Measurements from ENCODE around the gene RIPPLY2.
"Not testable (repeated sequence)": the region's sequence is repeated elsewhere in the genome, so short reads cannot be mapped to it uniquely, and the experiment has no call there.

RIPPLY2 gene

GRCh38 chr6:83879746-83880145, 26.6 kb downstream of the RIPPLY2 start:
- Histone ChIP-seq H3K4me1 (ENCODE audit: insufficient read depth, low read length) (peaks cover 14% of the 10 kb centered on the region; the same call in 1 of the 2 replicates), H3K4me3 (ENCODE audit: low read length) (no peak overlapping the region)
- WGBS: 91% methylated on average over 3 of the region's 4 CpGs

DNA sequence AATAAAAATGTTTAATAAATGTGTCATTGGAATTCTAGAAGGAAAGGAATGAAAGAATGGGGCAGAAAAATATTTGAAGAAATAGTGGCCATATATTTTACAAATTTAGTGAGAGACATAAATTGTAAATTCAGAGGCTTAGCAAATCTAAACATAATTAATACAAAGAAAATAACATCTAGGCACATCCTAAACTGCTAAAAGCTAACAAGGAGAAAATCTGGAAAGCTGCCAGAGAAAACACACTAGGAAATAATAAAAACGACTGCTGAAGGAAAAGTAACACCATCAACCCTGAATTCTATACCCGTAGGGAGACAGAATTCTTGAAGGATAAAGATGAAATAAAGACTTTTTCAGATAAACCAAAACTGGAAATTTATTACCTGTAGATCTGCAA, 30.1 kb downstream of the RIPPLY2 start:
- WGBS: no CpG with 5 or more reads among the region's 2 CpGs

More at GRCh38 chr6:83879746-83880145, 26.6 kb downstream of the RIPPLY2 start:
- Histone ChIP-seq H3K36me3 (ENCODE audit: insufficient read depth, low read length) (no peaks in the 10 kb centered on the region), H3K9ac (ENCODE audit: low read depth, low read length) (no peak overlapping the region), H3K9me3 (ENCODE audit: insufficient read depth, low read depth, low read length) (no peaks in the 10 kb centered on the region), H3K27ac (ENCODE audit: low read depth, low read length) (no peak overlapping the region), H3K27me3 (ENCODE audit: insufficient read depth, low read length) (no peaks in the 10 kb centered on the region)

DNA sequence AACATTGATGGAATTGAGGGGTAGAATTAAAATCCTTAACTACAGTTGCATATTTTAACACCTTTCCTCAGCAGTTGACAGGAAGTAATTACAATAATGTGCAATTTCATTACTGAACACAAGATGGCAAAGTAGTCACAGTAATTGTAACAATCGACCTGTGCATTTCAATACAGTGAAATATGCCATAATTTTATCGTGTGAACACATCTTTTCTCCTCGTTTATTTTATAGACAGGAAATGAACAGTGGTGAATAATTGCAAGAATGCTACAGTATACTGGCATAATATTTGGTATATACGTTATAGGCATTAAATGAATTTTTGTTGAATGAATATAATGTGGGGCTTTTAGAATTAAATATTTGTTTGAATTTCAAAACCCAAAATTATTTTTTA, 31.4 kb downstream of the RIPPLY2 start:
- no peaks in the 10 kb centered on the region for H3K9me3 ChIP-seq (ENCODE audit: insufficient read depth, low read depth, low read length)
- WGBS: 66% methylated on average over 4 of the region's 4 CpGs

More for the DNA sequence above, 30.1 kb downstream of the RIPPLY2 start:
- H3K4me3 ChIP-seq (ENCODE audit: low read length): no peak overlapping the region
- no peak overlapping the region for H3K27ac ChIP-seq (ENCODE audit: low read depth, low read length)
- no peaks in the 10 kb centered on the region for H3K9me3 ChIP-seq (ENCODE audit: insufficient read depth, low read depth, low read length)
- no peaks in the 10 kb centered on the region for H3K36me3 ChIP-seq (ENCODE audit: insufficient read depth, low read length)
- peaks cover 8% of the 10 kb centered on the region; the same call in 1 of the 2 replicates for H3K4me1 ChIP-seq (ENCODE audit: insufficient read depth, low read length)
- no peak overlapping the region for H3K9ac ChIP-seq (ENCODE audit: low read depth, low read length)
- H3K27me3 ChIP-seq (ENCODE audit: insufficient read depth, low read length): no peaks in the 10 kb centered on the region

GRCh38 chr6:83885984-83886383, 32.8 kb downstream of the RIPPLY2 start:
- H3K36me3 ChIP-seq (ENCODE audit: insufficient read depth, low read length): no peaks in the 10 kb centered on the region
- H3K27me3 ChIP-seq (ENCODE audit: insufficient read depth, low read length): no peaks in the 10 kb centered on the region
- no peak overlapping the region for H3K27ac ChIP-seq (ENCODE audit: low read depth, low read length)
- no peak overlapping the region for H3K9ac ChIP-seq (ENCODE audit: low read depth, low read length)
- no peaks in the 10 kb centered on the region for H3K9me3 ChIP-seq (ENCODE audit: insufficient read depth, low read depth, low read length)
- H3K4me3 ChIP-seq (ENCODE audit: low read length): no peak overlapping the region
- H3K4me1 ChIP-seq (ENCODE audit: insufficient read depth, low read length): no peaks in the 10 kb centered on the region
- WGBS: 100% methylated on average over 2 of the region's 2 CpGs

More for the DNA sequence above, 31.4 kb downstream of the RIPPLY2 start:
- H3K27ac ChIP-seq (ENCODE audit: low read depth, low read length): no peak overlapping the region
- no peaks in the 10 kb centered on the region for H3K27me3 ChIP-seq (ENCODE audit: insufficient read depth, low read length)
- H3K9ac ChIP-seq (ENCODE audit: low read depth, low read length): no peak overlapping the region
- H3K4me3 ChIP-seq (ENCODE audit: low read length): no peak overlapping the region
- no peaks in the 10 kb centered on the region for H3K36me3 ChIP-seq (ENCODE audit: insufficient read depth, low read length)
- no peaks in the 10 kb centered on the region for H3K4me1 ChIP-seq (ENCODE audit: insufficient read depth, low read length)

DNA sequence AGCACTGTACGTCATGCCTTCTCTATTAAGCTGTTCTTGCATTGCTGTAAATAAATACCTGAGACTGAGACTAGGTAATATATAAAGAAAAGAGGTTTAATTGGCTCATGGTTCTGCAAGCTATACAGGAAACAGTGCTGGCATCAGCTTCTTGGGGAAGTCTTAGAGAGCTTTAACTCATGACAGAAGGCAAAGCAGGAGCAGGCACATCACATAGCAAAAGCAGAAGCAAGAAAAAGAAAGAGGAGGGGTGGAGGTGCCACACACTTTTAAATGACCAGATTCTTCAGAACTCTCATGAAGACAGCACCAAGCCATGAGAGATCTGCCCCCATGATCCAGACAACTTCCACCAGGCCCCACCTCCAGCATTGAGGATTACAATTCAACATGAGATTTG, 36.5 kb downstream of the RIPPLY2 start:
- Histone ChIP-seq H3K36me3 (ENCODE audit: insufficient read depth, low read length) (no peaks in the 10 kb centered on the region), H3K27ac (ENCODE audit: low read depth, low read length) (no peak overlapping the region)
- 95% methylated on average over 1 of the region's 1 CpG for WGBS

DNA sequence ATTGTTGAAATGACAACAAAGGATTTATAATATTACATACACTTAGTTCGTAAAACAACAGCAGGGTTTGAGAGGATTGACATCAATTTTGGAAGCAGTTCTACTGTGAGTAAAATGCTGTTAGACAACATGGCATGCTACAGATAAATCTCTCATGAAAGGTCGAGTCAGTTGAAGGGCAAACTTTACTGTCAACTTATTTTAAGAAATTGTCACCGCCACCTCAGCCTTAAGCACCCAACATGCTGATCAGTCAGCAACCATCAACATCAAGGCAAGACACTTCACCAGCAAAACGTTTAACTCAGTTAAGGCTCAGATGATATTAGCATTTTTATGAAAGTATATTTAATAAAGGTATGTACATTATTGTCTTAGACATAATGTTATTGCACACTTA, 37.4 kb downstream of the RIPPLY2 start:
- Histone ChIP-seq H3K4me3 (ENCODE audit: low read length) (no peak overlapping the region), H3K9me3 (ENCODE audit: insufficient read depth, low read depth, low read length) (no peaks in the 10 kb centered on the region), H3K36me3 (ENCODE audit: insufficient read depth, low read length) (no peaks in the 10 kb centered on the region), H3K27ac (ENCODE audit: low read depth, low read length) (no peak overlapping the region), H3K9ac (ENCODE audit: low read depth, low read length) (no peak overlapping the region), H3K4me1 (ENCODE audit: insufficient read depth, low read length) (0 out of 2 replicates have a peak, but pooled peaks cover 6% of the 10 kb centered on the region), H3K27me3 (ENCODE audit: insufficient read depth, low read length) (no peaks in the 10 kb centered on the region)
- 91% methylated on average over 4 of the region's 4 CpGs for WGBS

More for the DNA sequence above, 36.5 kb downstream of the RIPPLY2 start:
- Histone ChIP-seq H3K4me1 (ENCODE audit: insufficient read depth, low read length) (0 out of 2 replicates have a peak, but pooled peaks cover under 1% of the 10 kb centered on the region), H3K4me3 (ENCODE audit: low read length) (no peak overlapping the region), H3K27me3 (ENCODE audit: insufficient read depth, low read length) (no peaks in the 10 kb centered on the region), H3K9ac (ENCODE audit: low read depth, low read length) (no peak overlapping the region), H3K9me3 (ENCODE audit: insufficient read depth, low read depth, low read length) (no peaks in the 10 kb centered on the region)

DNA sequence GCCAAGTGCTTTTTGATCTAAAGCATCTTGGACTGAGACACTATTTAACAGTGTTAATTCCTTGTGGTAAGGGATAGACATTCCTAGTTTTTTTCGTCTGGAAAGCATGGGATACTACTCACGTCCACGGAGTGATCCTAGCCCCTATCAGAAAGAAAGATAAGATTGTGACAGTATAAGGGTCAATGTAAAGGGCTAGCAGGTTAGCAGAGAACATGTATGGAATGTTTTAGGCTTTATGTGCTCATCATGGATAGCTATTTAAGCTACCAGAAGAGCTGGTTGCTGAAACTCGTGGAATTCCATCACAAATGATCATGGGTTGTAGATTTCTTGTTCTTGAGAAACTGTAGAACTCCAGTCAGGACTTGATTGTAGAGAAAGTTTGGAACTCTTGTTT, 38.4 kb downstream of the RIPPLY2 start:
- H3K4me1 ChIP-seq (ENCODE audit: insufficient read depth, low read length): 0 out of 2 replicates have a peak, but pooled peaks cover 6% of the 10 kb centered on the region
- no peaks in the 10 kb centered on the region for H3K36me3 ChIP-seq (ENCODE audit: insufficient read depth, low read length)
- H3K27me3 ChIP-seq (ENCODE audit: insufficient read depth, low read length): no peaks in the 10 kb centered on the region
- H3K9ac ChIP-seq (ENCODE audit: low read depth, low read length): no peak overlapping the region
- no peak overlapping the region for H3K4me3 ChIP-seq (ENCODE audit: low read length)
- WGBS: 86% methylated on average over 4 of the region's 4 CpGs
- H3K9me3 ChIP-seq (ENCODE audit: insufficient read depth, low read depth, low read length): no peaks in the 10 kb centered on the region
- H3K27ac ChIP-seq (ENCODE audit: low read depth, low read length): no peak overlapping the region

DNA sequence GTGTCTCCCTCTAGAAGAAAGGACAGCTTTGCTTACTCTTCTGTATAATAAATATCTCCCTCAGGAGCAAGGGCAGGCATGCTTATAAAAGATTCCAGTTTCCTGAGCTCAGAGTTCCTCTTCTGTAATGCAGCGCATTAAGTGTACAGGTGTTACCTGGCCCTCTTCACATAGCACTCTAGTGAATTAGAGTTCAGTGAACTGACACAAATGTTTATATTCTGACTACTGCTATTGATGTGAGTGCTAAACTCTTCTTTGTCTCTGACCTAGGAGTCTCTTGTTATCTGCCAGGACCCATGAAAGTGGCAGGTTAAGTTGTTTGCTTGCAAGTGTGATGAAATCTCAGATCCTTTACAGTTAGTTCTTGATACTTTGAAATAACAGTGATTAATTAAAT, 39.9 kb downstream of the RIPPLY2 start:
- no peak overlapping the region for H3K27ac ChIP-seq (ENCODE audit: low read depth, low read length)
- no peaks in the 10 kb centered on the region for H3K27me3 ChIP-seq (ENCODE audit: insufficient read depth, low read length)
- no peaks in the 10 kb centered on the region for H3K9me3 ChIP-seq (ENCODE audit: insufficient read depth, low read depth, low read length)
- 0 out of 2 replicates have a peak, but pooled peaks cover 6% of the 10 kb centered on the region for H3K4me1 ChIP-seq (ENCODE audit: insufficient read depth, low read length)
- no peak overlapping the region for H3K4me3 ChIP-seq (ENCODE audit: low read length)
- WGBS: 100% methylated on average over 1 of the region's 1 CpG
- H3K36me3 ChIP-seq (ENCODE audit: insufficient read depth, low read length): no peaks in the 10 kb centered on the region
- no peak overlapping the region for H3K9ac ChIP-seq (ENCODE audit: low read depth, low read length)

- not testable (repeated sequence) for H3K4me3 ChIP-seq (ENCODE audit: low read length); H3K36me3 ChIP-seq (ENCODE audit: insufficient read depth, low read length); H3K9ac ChIP-seq (ENCODE audit: low read depth, low read length); H3K27me3 ChIP-seq (ENCODE audit: insufficient read depth, low read length); H3K4me1 ChIP-seq (ENCODE audit: insufficient read depth, low read length); H3K9me3 ChIP-seq (ENCODE audit: insufficient read depth, low read depth, low read length); H3K27ac ChIP-seq (ENCODE audit: low read depth, low read length)
- whole genome bisulfite sequencing: no CpG with 5 or more reads among the region's 2 CpGs
Measured at GRCh38 chr6:83897094-83897493, 43.9 kb downstream of the RIPPLY2 start.

GRCh38 chr6:83901624-83902023, 48.5 kb downstream of the RIPPLY2 start:
- Histone ChIP-seq H3K36me3 (ENCODE audit: insufficient read depth, low read length) (no peaks in the 10 kb centered on the region), H3K4me3 (ENCODE audit: low read length) (no peak overlapping the region), H3K9me3 (ENCODE audit: insufficient read depth, low read depth, low read length) (no peaks in the 10 kb centered on the region), H3K27me3 (ENCODE audit: insufficient read depth, low read length) (no peaks in the 10 kb centered on the region), H3K9ac (ENCODE audit: low read depth, low read length) (no peak overlapping the region), H3K27ac (ENCODE audit: low read depth, low read length) (no peak overlapping the region), H3K4me1 (ENCODE audit: insufficient read depth, low read length) (no peaks in the 10 kb centered on the region)
- WGBS: no CpG with 5 or more reads among the region's 1 CpG

DNA sequence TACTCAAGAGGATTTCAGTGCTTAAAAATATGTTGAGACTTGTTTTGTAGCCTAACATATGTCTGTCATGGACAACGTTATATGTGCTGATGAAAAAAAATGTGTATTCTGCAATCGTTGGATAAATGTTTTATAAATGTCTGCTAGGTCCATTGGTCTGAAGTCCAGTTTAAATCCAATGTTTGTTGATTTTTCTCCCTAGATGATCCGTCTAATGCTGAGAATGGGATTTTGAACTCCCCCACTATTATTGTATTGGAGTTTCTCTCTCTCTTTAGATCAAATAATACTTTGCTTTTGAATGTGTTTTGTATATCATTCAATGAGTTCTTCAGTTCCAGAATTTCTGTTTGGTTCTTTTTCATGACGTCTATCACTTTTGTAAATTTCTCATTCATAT, 51.2 kb downstream of the RIPPLY2 start:
- no peaks in the 10 kb centered on the region for H3K9me3 ChIP-seq (ENCODE audit: insufficient read depth, low read depth, low read length)
- peaks cover 9% of the 10 kb centered on the region for H3K4me1 ChIP-seq (ENCODE audit: insufficient read depth, low read length)
- H3K9ac ChIP-seq (ENCODE audit: low read depth, low read length): no peak overlapping the region
- H3K27me3 ChIP-seq (ENCODE audit: insufficient read depth, low read length): no peaks in the 10 kb centered on the region
- no peak overlapping the region for H3K27ac ChIP-seq (ENCODE audit: low read depth, low read length)
- 92% methylated on average over 2 of the region's 4 CpGs for WGBS
- no peak overlapping the region for H3K4me3 ChIP-seq (ENCODE audit: low read length)
- no peaks in the 10 kb centered on the region for H3K36me3 ChIP-seq (ENCODE audit: insufficient read depth, low read length)

GRCh38 chr6:83905648-83906047, 52.5 kb downstream of the RIPPLY2 start:
- peaks cover 16% of the 10 kb centered on the region for H3K4me1 ChIP-seq (ENCODE audit: insufficient read depth, low read length)
- no peak overlapping the region for H3K9ac ChIP-seq (ENCODE audit: low read depth, low read length)
- H3K4me3 ChIP-seq (ENCODE audit: low read length): no peak overlapping the region
- no peaks in the 10 kb centered on the region for H3K36me3 ChIP-seq (ENCODE audit: insufficient read depth, low read length)
- no peaks in the 10 kb centered on the region for H3K9me3 ChIP-seq (ENCODE audit: insufficient read depth, low read depth, low read length)
- no peak overlapping the region for H3K27ac ChIP-seq (ENCODE audit: low read depth, low read length)
- no peaks in the 10 kb centered on the region for H3K27me3 ChIP-seq (ENCODE audit: insufficient read depth, low read length)
- 97% methylated on average over 4 of the region's 4 CpGs for WGBS
